GM13976 (cell line): Measurements from ENCODE around the gene CDC42SE1.

Source experiments
- DNase-seq: peaks from one replicate; pipeline ENCODE4 v3.0.0; 2012; ENCODE audit warnings: low spot score
- CTCF ChIP-seq: IDR thresholded peaks from 2 replicates; pipeline ENCODE4 v1.5.1; 2012; ENCODE audit warnings: borderline replicate concordance, mild to moderate bottlenecking; ENCODE audit not compliant: insufficient read depth; ENCODE audit errors: extremely low read depth, missing control alignments, control extremely low read depth
- in situ Hi-C: fragments of 300-500 bp; cut with MboI; formaldehyde crosslinking; loops from one replicate; pipeline ENCODE4 v1.12.0; 2022; ENCODE audit warnings: low sequenced_read_pairs, mixed read lengths, inconsistent platforms; ENCODE audit not compliant: unreplicated experiment

Gene CDC42SE1

GRCh38 chr1:151009674-151010345 is 49.6 kb downstream of the CDC42SE1 start:
- TF ChIP-seq CTCF = no peak
- in situ Hi-C loops = no loop called here
- DNase-seq = no peak

DNA sequence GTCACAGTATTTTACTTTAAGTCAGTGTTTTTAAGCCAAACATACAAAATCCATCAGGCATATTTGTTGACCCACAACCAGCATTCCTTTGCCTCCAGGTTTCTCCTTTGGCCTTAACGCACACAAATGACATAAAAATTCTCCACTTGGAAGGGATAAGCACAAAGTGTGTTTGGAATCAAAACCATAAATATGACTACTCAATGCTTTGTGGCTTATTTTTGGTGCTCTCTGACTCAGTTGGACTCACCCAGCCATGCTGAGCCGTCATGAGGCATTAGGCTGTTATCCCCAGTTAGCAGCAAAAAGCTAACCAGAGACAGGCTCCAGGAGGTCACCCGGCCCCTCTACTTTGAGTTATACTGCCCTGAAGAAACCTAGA is 50.2 kb downstream of the CDC42SE1 start:
- in situ Hi-C loops = no loop called here
- no peak for DNase-seq
- no peak for TF ChIP-seq CTCF

DNA sequence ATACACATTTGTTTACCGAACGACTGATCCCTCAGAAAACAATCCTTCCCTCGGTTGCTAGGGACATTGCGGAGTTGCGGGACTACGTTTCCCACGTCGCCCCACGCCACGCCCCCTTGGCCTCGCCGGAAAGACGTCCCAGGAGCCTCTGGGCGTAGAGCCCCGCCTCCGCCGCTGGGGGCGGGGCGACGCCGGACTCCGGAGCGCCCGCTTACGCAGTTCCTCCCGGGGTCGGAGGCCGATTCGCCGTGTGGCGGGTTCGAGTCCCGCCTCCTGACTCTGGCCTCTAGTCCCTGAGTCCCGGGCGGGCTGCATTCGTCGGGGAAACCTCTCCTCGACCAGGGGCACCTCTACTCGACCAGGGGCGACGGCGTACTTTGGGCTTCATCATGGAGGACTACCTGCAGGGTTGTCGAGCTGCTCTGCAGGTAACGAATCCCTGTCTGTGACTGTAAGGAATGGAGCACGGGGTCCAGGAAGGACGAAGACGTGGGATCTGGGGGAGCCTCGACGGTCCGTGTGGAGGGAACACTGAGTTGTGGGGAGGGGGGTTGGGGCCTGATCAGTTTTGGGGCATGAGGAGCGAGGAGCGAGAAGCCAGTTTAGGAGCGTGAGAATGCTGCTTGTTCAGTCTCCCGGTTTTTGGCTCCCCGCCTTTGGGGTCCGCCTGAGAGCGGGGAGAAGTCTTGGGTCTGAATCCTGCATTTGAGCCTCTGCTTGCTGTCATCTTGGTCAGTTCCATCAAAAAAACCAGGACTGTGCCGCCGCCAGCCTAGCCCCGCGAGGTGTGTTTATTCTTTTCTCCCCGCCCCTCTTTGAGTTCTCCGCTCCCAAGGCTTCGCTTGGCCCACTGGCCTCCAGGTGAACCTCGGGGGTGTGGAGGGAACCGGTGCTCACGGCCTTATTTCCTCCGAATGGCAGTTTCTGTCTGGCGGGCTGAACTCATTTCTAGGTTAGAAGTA is 50.9 kb downstream of the CDC42SE1 start, which contains the start of gene PRUNE1:
Gene PRUNE1, plus strand, starts transcription at position 206 of the 962 bp plus-strand sequence. Its CDS starts 184 bp downstream, at position 390.
- in situ Hi-C loops = no loop called here
- peak; percentile 99 for DNase-seq
- no peak for TF ChIP-seq CTCF

DNA sequence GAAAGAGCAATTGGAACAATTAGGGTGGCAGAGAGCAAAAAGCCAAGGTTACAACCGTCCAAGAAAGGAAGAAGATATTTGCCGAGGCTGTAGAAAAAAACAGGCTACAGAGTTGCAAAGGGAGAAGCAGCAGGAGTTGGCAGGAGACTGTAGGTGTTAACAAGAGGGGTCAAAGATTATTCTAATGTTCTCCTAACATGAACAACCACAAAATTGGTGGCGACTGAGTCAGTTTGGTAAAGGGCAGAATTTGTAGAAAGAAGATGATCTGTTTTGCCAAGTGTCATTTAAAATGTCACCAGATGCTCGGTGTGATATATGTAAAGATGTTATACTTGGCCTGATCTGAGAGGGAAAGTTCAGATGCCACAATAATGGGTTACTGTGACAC is 51.6 kb downstream of the CDC42SE1 start:
- no peak for DNase-seq
- TF ChIP-seq CTCF = no peak
- in situ Hi-C loops = no loop called here

DNA sequence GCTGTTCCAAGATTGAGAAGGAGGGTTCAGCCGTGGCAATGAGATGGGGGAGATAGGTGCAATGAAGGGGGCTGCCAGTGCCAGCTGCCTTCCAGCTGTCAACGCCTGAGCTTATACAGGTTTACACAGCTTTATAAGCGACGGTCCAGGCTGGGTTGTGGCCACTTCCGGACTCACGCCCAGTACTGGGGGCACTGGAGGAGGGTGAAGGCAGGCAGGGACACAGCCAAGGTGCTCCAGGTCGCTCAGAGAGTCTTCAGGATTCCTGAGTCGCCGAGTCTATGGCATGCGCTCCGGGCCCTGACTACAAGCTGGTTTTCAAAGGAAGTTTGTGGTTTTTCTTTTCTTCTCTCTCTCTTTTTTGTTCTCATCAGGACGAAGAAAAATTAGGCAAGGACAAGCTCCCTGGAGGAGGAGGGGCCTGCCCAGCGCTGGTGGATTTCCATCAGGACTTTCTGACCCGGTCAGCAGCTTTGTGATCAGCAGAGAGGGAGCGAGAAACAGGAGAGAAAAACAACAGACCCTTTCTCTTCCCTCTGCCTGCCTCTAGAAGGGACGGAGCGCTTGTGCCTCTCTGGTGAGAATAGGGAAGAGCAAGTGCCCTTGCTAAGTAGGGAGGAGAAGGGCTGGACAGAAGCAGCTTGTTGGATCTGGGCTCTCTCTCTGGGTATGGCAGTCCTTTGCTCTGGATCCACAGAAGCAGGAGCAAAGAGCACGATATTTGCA is 52.9 kb downstream of the CDC42SE1 start, which contains the start of gene MINDY1:
Gene MINDY1, minus strand, starts transcription at position 576 of the 726 bp plus-strand sequence. CDS start 4,285 bp downstream, outside the sequence.
- in situ Hi-C loops = no loop called here

More for the DNA sequence above, 52.9 kb downstream of the CDC42SE1 start, which contains the start of gene MINDY1:
- TF ChIP-seq CTCF = peak; percentile 35
- DNase-seq = peak; percentile 66
